HepG2 (cell line): ENCODE measurements around the gene SSH3. TPM values are rescaled to one million over a fixed set of nuclear protein-coding genes. Genes with fewer than 3 reads are reported as not detected.

Experiments used
- ARNTL ChIP-seq: sonication (generic); formaldehyde crosslinking; IDR thresholded peaks from 2 replicates; pipeline ENCODE4 v1.4.0; 2020; ENCODE audit warnings: mild to moderate bottlenecking, missing genetic modification reagents
- CEBPG ChIP-seq: IDR thresholded peaks from 2 replicates; pipeline ENCODE4 v1.6.1; 2016
- CREM ChIP-seq, 2 experiments: sonication (generic) in 1 of 2; formaldehyde crosslinking in 1 of 2; IDR thresholded peaks; 2 replicates each; pipeline versions ENCODE4 v1.4.0 to v1.6.1; 2016 to 2020; ENCODE audit warnings: antibody characterized with exemption in 1 of 2, mild to moderate bottlenecking in 1 of 2, missing genetic modification reagents in 1 of 2
- ETV5 ChIP-seq: IDR thresholded peaks from 2 replicates; pipeline ENCODE4 v1.6.1; 2018; ENCODE audit warnings: missing biosample characterization, missing genetic modification reagents, inconsistent platforms, borderline replicate concordance
- FOXK1 ChIP-seq: sonication (generic); formaldehyde crosslinking; IDR thresholded peaks from 2 replicates; pipeline ENCODE4 v1.4.0; 2020; ENCODE audit warnings: low read depth, missing genetic modification reagents, borderline replicate concordance
- HNF1B ChIP-seq: sonication (generic); formaldehyde crosslinking; IDR thresholded peaks from 2 replicates; pipeline ENCODE4 v1.5.1; 2020; ENCODE audit warnings: mild to moderate bottlenecking, moderate library complexity, missing genetic modification reagents
- HOMEZ ChIP-seq: IDR thresholded peaks from 2 replicates; pipeline ENCODE4 v1.6.1; 2016; ENCODE audit warnings: low read depth
- PHF5A ChIP-seq: IDR thresholded peaks from one replicate; pipeline ENCODE4 v1.6.1; 2018; ENCODE audit warnings: low read depth, missing genetic modification reagents; ENCODE audit not compliant: unreplicated experiment
- RARG ChIP-seq: sonication (generic); formaldehyde crosslinking; IDR thresholded peaks from 2 replicates; pipeline ENCODE4 v1.4.0; 2020; ENCODE audit warnings: low read depth, mild to moderate bottlenecking, missing genetic modification reagents
- RBAK ChIP-seq: sonication (generic); formaldehyde crosslinking; IDR thresholded peaks from 2 replicates; pipeline ENCODE4 v1.5.1; 2020; ENCODE audit warnings: mild to moderate bottlenecking, missing genetic modification reagents
- SRSF4 ChIP-seq: fragments of 200-400 bp; formaldehyde crosslinking; IDR thresholded peaks from one replicate; pipeline ENCODE4 v1.6.1; 2018; ENCODE audit warnings: mild to moderate bottlenecking, low read depth, low read length, moderate library complexity; ENCODE audit not compliant: poor library complexity, severe bottlenecking
- SUZ12 ChIP-seq: fragments of 150-350 bp; IDR thresholded peaks from 2 replicates; pipeline ENCODE4 v1.6.1; 2014; ENCODE audit warnings: low read depth, low read length
- TBP ChIP-seq: sonication (generic); formaldehyde crosslinking; IDR thresholded peaks from 2 replicates; pipeline ENCODE4 v1.5.0; 2020; ENCODE audit warnings: missing genetic modification reagents
- TEAD3 ChIP-seq: optimal IDR thresholded peaks from 2 replicates; pipeline ENCODE3; 2016; ENCODE audit warnings: borderline replicate concordance
- ZBTB25 ChIP-seq: IDR thresholded peaks from 2 replicates; pipeline ENCODE4 v1.6.1; 2018; ENCODE audit warnings: missing genetic modification reagents
- ZBTB38 ChIP-seq: sonication (generic); formaldehyde crosslinking; IDR thresholded peaks from 2 replicates; pipeline ENCODE4 v1.5.1; 2020; ENCODE audit warnings: mild to moderate bottlenecking, missing genetic modification reagents
- ZNF274 ChIP-seq: sonication (generic); formaldehyde crosslinking; IDR thresholded peaks from 2 replicates; pipeline ENCODE4 v1.5.1; 2020; ENCODE audit warnings: mild to moderate bottlenecking, missing genetic modification reagents
- ZNF414 ChIP-seq: sonication (generic); formaldehyde crosslinking; IDR thresholded peaks from 2 replicates; pipeline ENCODE4 v1.5.0; 2020; ENCODE audit warnings: missing genetic modification reagents
- ZNF543 ChIP-seq: sonication (generic); formaldehyde crosslinking; IDR thresholded peaks from 2 replicates; pipeline ENCODE4 v1.4.0; 2020; ENCODE audit warnings: mild to moderate bottlenecking, missing genetic modification reagents
- ZNF660 ChIP-seq: sonication (generic); formaldehyde crosslinking; IDR thresholded peaks from 2 replicates; pipeline ENCODE4 v1.5.1; 2020; ENCODE audit warnings: mild to moderate bottlenecking, low read depth, missing genetic modification reagents, borderline replicate concordance
- ZNF710 ChIP-seq: sonication (generic); formaldehyde crosslinking; IDR thresholded peaks from 2 replicates; pipeline ENCODE4 v1.5.0; 2020; ENCODE audit warnings: mild to moderate bottlenecking, missing genetic modification reagents, borderline replicate concordance
- ZSCAN21 ChIP-seq: sonication (generic); formaldehyde crosslinking; IDR thresholded peaks from 2 replicates; pipeline ENCODE4 v1.8.0; 2022; ENCODE audit warnings: mild to moderate bottlenecking, missing genetic modification reagents, moderate library complexity, borderline replicate concordance
- polyA plus RNA-seq, 8 experiments: library from polyadenylated mRNA; depleted of rRNA in 3 of 8; stranded (reverse) in 7 of 8; unstranded in 1 of 8; fragments of >200 nt; fragmentation: Illumina TruSeq in 4 of 8; extraction: Trizol in 4 of 8; gene quantifications; 2 replicates each; pipeline versions ENCODE4 v1.2.1 to v1.2.3, GENCODE V29; 2011 to 2016; ENCODE audit warnings: low read depth in 4 of 8, missing spikeins in 1 of 8, mixed read lengths in 1 of 8; ENCODE audit not compliant: insufficient read depth in 1 of 8
- total RNA-seq, 5 experiments: library from RNA; depleted of rRNA; stranded (reverse); fragments of >200 nt; fragmentation: Illumina TruSeq; extraction: Trizol; gene quantifications; 2 replicates each; pipeline ENCODE4 v1.2.3, GENCODE V29; 2016; ENCODE audit warnings: low read depth in 1 of 5

The SSH3 gene
- total and polyA plus RNA-seq, 2 of the 13 experiments (the other 11 are each of a cell fraction or from before 2014, with no cell fraction given), result 12.4 to 18.8 TPM

DNA sequence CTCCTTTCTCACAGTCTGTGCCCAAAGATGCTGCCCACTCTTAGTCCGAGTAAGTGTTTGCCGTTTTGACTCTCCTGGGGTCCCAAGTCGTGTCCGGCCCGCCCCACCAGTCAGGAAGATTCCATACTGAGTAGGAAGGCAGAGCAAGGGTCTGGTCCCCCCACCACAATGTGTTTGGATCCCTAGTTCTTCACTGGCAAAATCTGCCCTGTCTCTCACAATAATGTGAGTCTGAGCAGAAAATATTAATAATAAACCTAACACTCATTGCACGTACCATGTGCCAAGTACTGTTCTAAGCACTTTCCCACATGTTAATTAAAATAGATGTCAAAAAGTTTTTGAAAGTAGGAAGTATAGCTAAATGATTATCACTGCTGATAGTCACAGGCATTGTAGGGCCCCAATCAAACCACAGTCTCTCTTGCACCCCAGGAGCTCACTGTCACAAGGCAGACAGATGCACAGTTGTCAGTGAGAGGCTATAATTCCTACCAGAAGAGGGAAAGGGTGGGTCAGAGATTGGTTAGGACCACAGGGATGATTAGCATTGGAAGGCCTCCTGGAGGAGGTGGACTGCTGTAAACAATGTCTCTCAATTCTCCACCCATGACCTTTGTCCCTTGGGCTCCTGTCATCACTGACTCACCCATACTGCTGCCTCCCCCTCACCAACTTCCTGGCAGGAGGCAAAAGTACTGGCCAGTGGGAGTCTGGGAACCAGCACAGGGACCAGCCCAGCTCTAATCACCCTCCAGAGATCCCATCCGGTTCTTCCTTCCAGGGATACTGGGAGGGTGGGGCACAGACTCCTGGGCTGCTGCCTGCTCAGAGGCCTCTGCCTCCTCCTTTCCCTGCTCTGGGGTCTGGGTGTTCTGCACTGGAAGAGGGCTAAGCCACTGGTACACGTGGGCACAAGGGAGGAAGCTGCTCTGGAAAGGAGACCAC is 51.0 kb downstream of the SSH3 start (continued):
- peak; percentile 76; the same call in 1 of the 2 replicates for TF ChIP-seq ZBTB25 (CRISPR knock-in tag)
- no peak for TF ChIP-seq ZNF660
- peak; percentile 71 for TF ChIP-seq PHF5A (CRISPR knock-in tag)
- TF ChIP-seq ZNF543, result 0 out of 2 replicates have a peak, but pooled peaks have one; percentile 32
- TF ChIP-seq TBP (CRISPR knock-in tag), result no peak
- TF ChIP-seq TEAD3 (CRISPR knock-in tag), result peak; percentile 93
- no peak for TF ChIP-seq ZNF414 (CRISPR knock-in tag)
- TF ChIP-seq ZNF710, result peak; percentile 76; the same call in 1 of the 2 replicates
- no peak for TF ChIP-seq SUZ12
- TF ChIP-seq ZNF274 (CRISPR knock-in tag), result no peak
- no peak for TF ChIP-seq ZBTB38 (CRISPR knock-in tag)
- TF ChIP-seq RBAK (CRISPR knock-in tag), result no peak
- peak; percentile 51; the same call in 1 of the 2 replicates for TF ChIP-seq CREM (IDR thresholded peaks at IDR 0.05)
- TF ChIP-seq CREM (CRISPR knock-in tag; IDR thresholded peaks at IDR 0.05), result no peak
- TF ChIP-seq HOMEZ (CRISPR knock-in tag), result peak; percentile 80
- TF ChIP-seq SRSF4, result no peak
- TF ChIP-seq ZSCAN21 (CRISPR knock-in tag), result no peak
- TF ChIP-seq ETV5 (CRISPR knock-in tag), result peak; percentile 93
- TF ChIP-seq RARG (CRISPR knock-in tag), result no peak
- TF ChIP-seq HNF1B (CRISPR knock-in tag), result peak; percentile 88
- TF ChIP-seq FOXK1, result peak; percentile 82; the same call in 1 of the 2 replicates
- peak; percentile 66; the same call in 1 of the 2 replicates for TF ChIP-seq ARNTL (CRISPR knock-in tag)
- TF ChIP-seq CEBPG (CRISPR knock-in tag), result peak; percentile 31; the same call in 1 of the 2 replicates
